Neural progenitor cell (in vitro differentiated cells): ENCODE measurements around the gene RHCG. TPM values are rescaled to one million over a fixed set of nuclear protein-coding genes. Genes with fewer than 3 reads are reported as not detected.

ENCODE experiments used
- DNase-seq: peaks from one replicate; pipeline ENCODE4 v3.0.0-alpha.2; 2016; ENCODE audit warnings: low spot score
- H2AFZ ChIP-seq: fragments of 200-600 bp; sonication (generic); replicated peaks from 2 replicates; pipeline ENCODE4 v1.6.1; 2016; ENCODE audit warnings: antibody characterized with exemption
- H3F3A ChIP-seq: fragments of 200-600 bp; sonication (generic); 2 replicates; pipeline ENCODE4 v1.6.1; 2016; ENCODE audit warnings: antibody characterized with exemption, low read depth
- H3K27ac ChIP-seq: fragments of 200-600 bp; sonication (generic); 2 replicates; pipeline ENCODE4 v1.5.1; 2016; ENCODE audit warnings: mild to moderate bottlenecking
- H3K27me3 ChIP-seq: fragments of 200-600 bp; sonication (generic); 2 replicates; pipeline ENCODE4 v1.6.1; 2016; ENCODE audit warnings: mild to moderate bottlenecking, moderate library complexity
- H3K36me3 ChIP-seq: fragments of 200-600 bp; sonication (generic); 2 replicates; pipeline ENCODE4 v1.5.1; 2016
- H3K4me1 ChIP-seq: fragments of 200-600 bp; sonication (generic); 2 replicates; pipeline ENCODE4 v1.6.1; 2016; ENCODE audit warnings: mixed run types
- H3K4me2 ChIP-seq: fragments of 200-600 bp; sonication (generic); 2 replicates; pipeline ENCODE4 v1.6.1; 2016
- H3K4me3 ChIP-seq: fragments of 200-600 bp; sonication (generic); 2 replicates; pipeline ENCODE4 v1.5.1; 2016
- H3K79me2 ChIP-seq: fragments of 200-600 bp; sonication (generic); 2 replicates; pipeline ENCODE4 v1.6.1; 2016; ENCODE audit warnings: low read depth
- H3K9ac ChIP-seq: fragments of 200-600 bp; sonication (generic); 2 replicates; pipeline ENCODE4 v1.6.1; 2016
- H3K9me3 ChIP-seq: fragments of 200-600 bp; sonication (generic); 2 replicates; pipeline ENCODE4 v1.5.1; 2016; ENCODE audit warnings: low read depth
- H4K20me1 ChIP-seq: fragments of 200-600 bp; sonication (generic); 2 replicates; pipeline ENCODE4 v1.6.1; 2016; ENCODE audit warnings: low read depth
- H3K27ac Mint-ChIP-seq: 3 replicates; pipeline ENCODE4 v1.8.0; 2021; ENCODE audit warnings: mixed read lengths
- H3K27me3 Mint-ChIP-seq: 2 replicates; pipeline ENCODE4 v1.8.0; 2022; ENCODE audit warnings: low read depth, mild to moderate bottlenecking, inconsistent platforms, moderate library complexity, mixed read lengths; ENCODE audit not compliant: insufficient read depth
- H3K36me3 Mint-ChIP-seq: 3 replicates; pipeline ENCODE4 v1.8.0; 2021; ENCODE audit warnings: mixed read lengths
- H3K4me1 Mint-ChIP-seq: 3 replicates; pipeline ENCODE4 v1.8.0; 2021; ENCODE audit warnings: mixed read lengths
- H3K4me3 Mint-ChIP-seq: 3 replicates; pipeline ENCODE4 v1.8.0; 2021; ENCODE audit warnings: mild to moderate bottlenecking, moderate library complexity, mixed read lengths
- H3K9me3 Mint-ChIP-seq: 3 replicates; pipeline ENCODE4 v1.8.0; 2020; ENCODE audit warnings: mixed read lengths
- EZH2 ChIP-seq: fragments of 200-600 bp; sonication (generic); IDR thresholded peaks from 2 replicates; pipeline ENCODE4 v1.6.1; 2017; ENCODE audit warnings: antibody characterized with exemption, mild to moderate bottlenecking, moderate library complexity
- EZH2phosphoT487 ChIP-seq: fragments of 200-600 bp; sonication (generic); IDR thresholded peaks from 2 replicates; pipeline ENCODE4 v1.6.1; 2017; ENCODE audit warnings: antibody characterized with exemption
- total RNA-seq: library from RNA; depleted of rRNA; stranded (reverse); fragments of >200 nt; gene quantifications from 2 replicates; pipeline ENCODE4 v1.2.3, GENCODE V29; 2015; ENCODE audit warnings: low replicate concordance
- TF ChIP-seq, protein P1 (sequence below): fragments of 200-600 bp; sonication (generic); IDR thresholded peaks from 2 replicates; pipeline ENCODE4 v1.5.1; 2017; ENCODE audit warnings: antibody characterized with exemption, mild to moderate bottlenecking

RHCG gene
- total RNA-seq, 1 donor from 2014 or later: not detected

DNA sequence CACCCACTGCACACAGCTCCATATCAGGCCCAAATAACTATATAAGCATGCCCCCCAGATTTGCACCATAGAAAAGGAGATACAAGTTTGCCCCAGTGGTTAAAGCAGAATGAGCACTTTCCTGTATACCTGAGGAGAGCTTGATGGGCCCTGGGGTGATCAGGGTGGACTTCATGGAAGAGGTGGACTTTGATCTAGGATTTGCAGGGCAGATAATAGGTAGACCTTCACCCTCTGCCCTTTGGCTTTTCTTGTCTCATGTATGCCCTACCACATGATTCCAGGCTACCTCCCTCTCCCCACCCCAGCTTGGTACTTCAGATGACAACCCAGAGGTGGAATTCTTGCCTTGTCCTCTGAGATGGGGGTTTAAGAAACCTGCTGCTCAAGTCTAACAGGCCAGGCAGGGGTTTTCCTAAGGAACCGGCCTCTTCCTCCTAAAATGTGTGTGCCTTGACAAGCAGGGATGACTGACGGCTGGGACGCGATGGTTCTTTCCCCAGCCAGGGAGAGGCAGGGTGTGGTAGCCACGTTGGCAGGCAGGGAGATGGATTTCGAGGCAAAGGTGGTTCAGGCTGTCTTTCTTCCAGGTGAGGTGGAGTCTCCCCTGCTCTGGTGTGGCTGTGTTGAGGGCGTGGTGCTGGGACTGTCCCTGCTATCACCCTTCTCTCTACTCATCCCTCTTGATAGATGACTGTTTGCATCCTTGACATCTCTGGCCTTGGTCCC, 6.6 kb upstream of the RHCG start:
- H3K4me2 ChIP-seq: no peak overlapping the region
- peaks cover 8% of the 10 kb centered on the region for H3K27me3 Mint-ChIP-seq

DNA sequence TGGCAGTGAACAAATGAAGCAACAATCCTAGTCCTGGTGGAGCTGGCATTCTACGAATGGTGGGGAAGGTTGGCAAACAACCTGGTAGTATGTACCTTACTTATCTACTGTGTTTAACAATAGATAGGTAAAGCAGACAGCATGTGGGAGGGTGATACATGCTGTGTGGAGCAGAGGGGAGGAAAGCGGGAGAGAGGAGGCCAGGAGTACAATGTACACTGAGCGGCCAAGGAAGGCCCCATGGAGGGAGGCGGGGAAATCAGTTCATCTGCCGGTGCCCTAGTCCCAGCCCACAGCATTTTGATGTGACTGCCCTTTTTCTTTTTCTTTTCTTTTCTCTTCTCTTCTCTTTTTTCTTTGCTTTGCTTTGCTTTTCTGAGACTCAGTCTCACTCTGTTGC, 5.3 kb upstream of the RHCG start:
- Histone ChIP-seq H3F3A (peaks cover 3% of the 10 kb centered on the region), H3K4me2 (no peak overlapping the region), H3K27ac (no peak overlapping the region), H3K79me2 (no peaks in the 10 kb centered on the region), H3K9ac (no peak overlapping the region), H3K36me3 (no peaks in the 10 kb centered on the region), H3K27me3 (peaks cover 27% of the 10 kb centered on the region), H2AFZ (no peak overlapping the region), H4K20me1 (no peaks in the 10 kb centered on the region), H3K4me1 (no peaks in the 10 kb centered on the region), H3K4me3 (no peak overlapping the region), H3K9me3 (no peaks in the 10 kb centered on the region)
- Mint-ChIP-seq H3K36me3 (no peaks in the 10 kb centered on the region), H3K27ac (no peak overlapping the region), H3K9me3 (no peaks in the 10 kb centered on the region), H3K4me1 (peaks cover 3% of the 10 kb centered on the region), H3K4me3 (no peak overlapping the region), H3K27me3 (peaks cover 11% of the 10 kb centered on the region)
- no peak for DNase-seq
- TF ChIP-seq EZH2phosphoT487 (no peak), EZH2 (no peak)
- TF ChIP-seq, protein P1, sequence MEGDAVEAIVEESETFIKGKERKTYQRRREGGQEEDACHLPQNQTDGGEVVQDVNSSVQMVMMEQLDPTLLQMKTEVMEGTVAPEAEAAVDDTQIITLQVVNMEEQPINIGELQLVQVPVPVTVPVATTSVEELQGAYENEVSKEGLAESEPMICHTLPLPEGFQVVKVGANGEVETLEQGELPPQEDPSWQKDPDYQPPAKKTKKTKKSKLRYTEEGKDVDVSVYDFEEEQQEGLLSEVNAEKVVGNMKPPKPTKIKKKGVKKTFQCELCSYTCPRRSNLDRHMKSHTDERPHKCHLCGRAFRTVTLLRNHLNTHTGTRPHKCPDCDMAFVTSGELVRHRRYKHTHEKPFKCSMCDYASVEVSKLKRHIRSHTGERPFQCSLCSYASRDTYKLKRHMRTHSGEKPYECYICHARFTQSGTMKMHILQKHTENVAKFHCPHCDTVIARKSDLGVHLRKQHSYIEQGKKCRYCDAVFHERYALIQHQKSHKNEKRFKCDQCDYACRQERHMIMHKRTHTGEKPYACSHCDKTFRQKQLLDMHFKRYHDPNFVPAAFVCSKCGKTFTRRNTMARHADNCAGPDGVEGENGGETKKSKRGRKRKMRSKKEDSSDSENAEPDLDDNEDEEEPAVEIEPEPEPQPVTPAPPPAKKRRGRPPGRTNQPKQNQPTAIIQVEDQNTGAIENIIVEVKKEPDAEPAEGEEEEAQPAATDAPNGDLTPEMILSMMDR: no peak

More for the DNA sequence above, 6.6 kb upstream of the RHCG start:
- H3K4me3 ChIP-seq: no peak overlapping the region
- no peak overlapping the region for H2AFZ ChIP-seq
- H3K9me3 Mint-ChIP-seq: no peaks in the 10 kb centered on the region
- no peaks in the 10 kb centered on the region for H3K9me3 ChIP-seq
- no peak overlapping the region for H3K9ac ChIP-seq
- H4K20me1 ChIP-seq: no peaks in the 10 kb centered on the region
- H3K27me3 ChIP-seq: peaks cover 13% of the 10 kb centered on the region
- H3K36me3 ChIP-seq: no peaks in the 10 kb centered on the region
- no peaks in the 10 kb centered on the region for H3K36me3 Mint-ChIP-seq
- H3K4me1 ChIP-seq: no peaks in the 10 kb centered on the region
- TF ChIP-seq EZH2phosphoT487 (no peak), EZH2 (no peak)
- TF ChIP-seq, protein P1: no peak
- no peaks in the 10 kb centered on the region for H3K79me2 ChIP-seq
- no peak overlapping the region for H3K27ac Mint-ChIP-seq
- no peak for DNase-seq
- H3K4me1 Mint-ChIP-seq: no peaks in the 10 kb centered on the region
- H3F3A ChIP-seq: peaks cover 11% of the 10 kb centered on the region
- H3K4me3 Mint-ChIP-seq: no peak overlapping the region
- H3K27ac ChIP-seq: no peak overlapping the region

DNA sequence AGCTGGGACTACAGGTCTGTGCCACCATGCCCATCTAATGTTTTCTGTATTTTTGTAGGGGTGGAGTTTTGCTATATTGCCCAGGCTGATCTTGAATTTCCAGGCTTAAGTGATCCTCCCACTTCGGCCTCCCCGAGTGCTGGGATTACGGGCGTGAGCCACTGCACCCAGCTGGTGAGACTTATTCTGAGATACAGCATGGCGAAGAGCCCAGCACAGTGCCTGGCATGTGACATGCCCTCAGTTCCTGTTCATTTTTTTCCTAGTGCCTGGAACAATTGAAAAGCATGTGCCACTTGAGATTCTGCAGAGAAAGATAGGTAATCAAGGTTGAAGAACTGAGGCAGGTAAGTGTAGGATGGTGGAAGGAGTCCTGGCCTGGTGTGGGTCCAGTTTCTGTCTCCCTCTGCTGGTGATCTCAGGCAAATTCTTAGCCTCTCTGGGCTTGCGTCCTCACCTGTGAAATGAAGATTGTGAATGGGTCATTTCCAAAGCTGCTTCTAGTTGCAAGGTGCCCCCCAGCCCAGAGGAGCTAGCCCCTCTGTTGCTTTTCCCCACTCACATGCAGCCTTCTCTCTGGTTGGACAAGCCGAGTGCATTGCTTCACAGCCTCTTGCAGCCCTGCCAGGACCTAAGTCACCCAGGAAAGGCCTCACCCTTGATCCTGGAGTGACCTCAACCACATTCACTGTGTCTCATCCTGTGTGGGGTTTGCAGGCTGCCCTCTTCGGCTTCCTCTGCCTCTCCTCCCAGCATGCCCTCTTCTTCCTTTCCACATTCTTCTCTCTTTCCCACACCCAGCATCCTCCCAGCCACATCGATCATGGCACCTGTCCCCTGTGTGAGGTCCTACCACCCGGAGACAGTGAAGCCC, 4.3 kb upstream of the RHCG start:
- Mint-ChIP-seq H3K4me3 (no peak overlapping the region), H3K27ac (no peak overlapping the region), H3K9me3 (no peaks in the 10 kb centered on the region), H3K4me1 (peaks cover 3% of the 10 kb centered on the region), H3K27me3 (peaks cover 18% of the 10 kb centered on the region), H3K36me3 (no peaks in the 10 kb centered on the region)
- Histone ChIP-seq H3K36me3 (no peaks in the 10 kb centered on the region), H3K9ac (no peak overlapping the region), H3K4me2 (no peak overlapping the region), H4K20me1 (no peaks in the 10 kb centered on the region), H3K27ac (no peak overlapping the region), H2AFZ (no peak overlapping the region), H3F3A (no peaks in the 10 kb centered on the region), H3K79me2 (no peaks in the 10 kb centered on the region), H3K4me3 (no peak overlapping the region), H3K9me3 (no peaks in the 10 kb centered on the region), H3K4me1 (no peaks in the 10 kb centered on the region), H3K27me3 (peaks cover 37% of the 10 kb centered on the region)
- no peak for DNase-seq
- TF ChIP-seq EZH2phosphoT487: no peak
- TF ChIP-seq, protein P1: peak; percentile 44
